HepG2 (cell line): ENCODE measurements around the gene GPC3. TPM values are rescaled to one million over a fixed set of nuclear protein-coding genes. Genes with fewer than 3 reads are reported as not detected.

Source experiments
- ATAC-seq: fragments of 200-7000 bp; cut with Tn5 transposase; 3 replicates; pipeline ENCODE4 v1.9.1; 2020; ENCODE audit warnings: mild to moderate bottlenecking, moderate library complexity
- BruUV-seq: library from RNA; stranded (reverse); fragments of 400-500 nt; replicated peaks from 2 replicates; lab custom pipeline; 2021; lab: Mats Ljungman, UMichigan
- CTCF ChIA-PET: fragments of 300-600 bp; formaldehyde crosslinking; extraction: SDS; loops from one replicate; lab custom pipeline; 2021; ENCODE audit warnings: low total read pairs, inconsistent platforms, low intra/inter-chr PET ratio; lab: Yijun Ruan, JAX
- POLR2A ChIA-PET: fragments of 350-600 bp; sonication (Branson Sonifier 250); formaldehyde crosslinking; loops from one replicate; lab custom pipeline; 2020; ENCODE audit warnings: antibody characterized with exemption, inconsistent platforms; lab: Yijun Ruan, JAX
- DNase-seq: peaks from one replicate; pipeline ENCODE4 v3.0.0-alpha.2; 2015; ENCODE audit warnings: low spot score
- FAIRE-seq: peaks from 3 replicates; lab custom pipeline; 2011; peaks lifted over from hg19 to GRCh38; lab: Jason Lieb, UNC
- H2AFZ ChIP-seq: one replicate; pipeline ENCODE4 v1.6.1; 2011; ENCODE audit warnings: low read length, inconsistent platforms
- H3K27ac ChIP-seq: fragments of 300-600 bp; 3 replicates; pipeline ENCODE4 v1.8.0; 2011; ENCODE audit warnings: mixed run types, mild to moderate bottlenecking, mixed read lengths, low read length, inconsistent platforms; ENCODE audit not compliant: insufficient read depth; ENCODE audit errors: extremely low read length
- H3K27me3 ChIP-seq, 2 experiments: fragments of 200-600 bp in 1 of 2; 2 replicates in 1 of 2; 3 replicates in 1 of 2; pipeline versions ENCODE4 v1.6.0 to v1.8.0; 2011; ENCODE audit warnings: low read length in 2 of 2, mild to moderate bottlenecking in 2 of 2, moderate library complexity in 2 of 2, inconsistent platforms in 1 of 2; ENCODE audit not compliant: insufficient read depth in 2 of 2, control insufficient read depth in 1 of 2
- H3K36me3 ChIP-seq, 2 experiments: fragments of 200-600 bp in 1 of 2; replicated peaks in 1 of 2; 2 replicates in 1 of 2; 3 replicates in 1 of 2; pipeline versions ENCODE4 v1.5.1 to v1.8.0; 2011; ENCODE audit warnings: low read length in 2 of 2, inconsistent platforms in 1 of 2; ENCODE audit not compliant: insufficient read depth in 2 of 2, control insufficient read depth in 1 of 2
- H3K4me1 ChIP-seq: 2 replicates; pipeline ENCODE4 v1.5.1; 2012; ENCODE audit warnings: low read length, inconsistent platforms; ENCODE audit not compliant: insufficient read depth
- H3K4me2 ChIP-seq: 2 replicates; pipeline ENCODE4 v1.6.0; 2011; ENCODE audit warnings: low read depth, low read length, inconsistent platforms
- H3K4me3 ChIP-seq, 3 experiments: fragments of 200-600 bp in 1 of 3; sonication (generic), shearing (Covaris generic) in 1 of 3; replicated peaks in 1 of 3; 2 replicates each; pipeline ENCODE4 v1.5.1; 2011 to 2016; ENCODE audit warnings: low read length in 3 of 3, inconsistent platforms in 2 of 3, low read depth in 2 of 3, mild to moderate bottlenecking in 2 of 3, control low read depth in 1 of 3, mixed read lengths in 1 of 3; ENCODE audit not compliant: insufficient read depth in 1 of 3
- H3K79me2 ChIP-seq: one replicate; pipeline ENCODE4 v1.6.1; 2011; ENCODE audit warnings: low read length, inconsistent platforms; ENCODE audit not compliant: insufficient read depth
- H3K9ac ChIP-seq: 2 replicates; pipeline ENCODE4 v1.6.0; 2011; ENCODE audit warnings: mild to moderate bottlenecking, low read depth, low read length, inconsistent platforms; ENCODE audit not compliant: insufficient read depth
- H3K9me3 ChIP-seq: 2 replicates; pipeline ENCODE4 v1.5.1; 2012; ENCODE audit warnings: mild to moderate bottlenecking, low read length
- H4K20me1 ChIP-seq: 2 replicates; pipeline ENCODE4 v1.6.0; 2011; ENCODE audit warnings: inconsistent platforms, mild to moderate bottlenecking, low read length, moderate library complexity; ENCODE audit not compliant: insufficient read depth
- ARHGAP35 ChIP-seq: sonication (generic); formaldehyde crosslinking; IDR thresholded peaks from 2 replicates; pipeline ENCODE4 v1.9.0; 2022; ENCODE audit warnings: mild to moderate bottlenecking, inconsistent platforms, moderate library complexity, missing genetic modification reagents, borderline replicate concordance
- NFRKB ChIP-seq: fragments of 450-650 bp; IDR thresholded peaks from 2 replicates; pipeline ENCODE4 v1.6.1; 2017
- STAT6 ChIP-seq: sonication (generic); formaldehyde crosslinking; IDR thresholded peaks from 2 replicates; pipeline ENCODE4 v1.4.0; 2020; ENCODE audit warnings: missing genetic modification reagents, mild to moderate bottlenecking, borderline replicate concordance
- TCF7L2 ChIP-seq: IDR thresholded peaks from 2 replicates; pipeline ENCODE4 v1.6.1; 2011; ENCODE audit warnings: mild to moderate bottlenecking, low read depth, low read length, moderate library complexity
- TEAD3 ChIP-seq: optimal IDR thresholded peaks from 2 replicates; pipeline ENCODE3; 2016; ENCODE audit warnings: borderline replicate concordance
- ZFP82 ChIP-seq: sonication (generic); formaldehyde crosslinking; IDR thresholded peaks from 2 replicates; pipeline ENCODE4 v1.5.1; 2020; ENCODE audit warnings: mild to moderate bottlenecking, missing genetic modification reagents, borderline replicate concordance
- ZNF564 ChIP-seq: sonication (generic); formaldehyde crosslinking; IDR thresholded peaks from 2 replicates; pipeline ENCODE4 v1.8.1; 2023; ENCODE audit warnings: mild to moderate bottlenecking, missing genetic modification reagents
- ZNF577 ChIP-seq: sonication (generic); formaldehyde crosslinking; IDR thresholded peaks from 2 replicates; pipeline ENCODE4 v1.4.0; 2020; ENCODE audit warnings: mild to moderate bottlenecking, low read depth, missing genetic modification reagents, borderline replicate concordance
- WGBS: methylation state at CpG from one replicate; pipeline ENCODE4 v1.1.6; 2017; ENCODE audit warnings: low lambda C conversion rate; 5-methylcytosine and 5-hydroxymethylcytosine counted together
- in situ Hi-C: cut with HindIII; loops from 2 replicates; pipeline ENCODE4 v1.10.0; 2017; ENCODE audit warnings: low pct_unique_long_range_greater_than_20kb; ENCODE audit not compliant: extremely low pct_ligation_motif_present
- intact Hi-C: fragments of 100-400 bp; cut with micrococcal nuclease; formaldehyde crosslinking; loops from one replicate; pipeline ENCODE4 v1.10.0; 2022; ENCODE audit not compliant: unreplicated experiment
- polyA plus RNA-seq, 8 experiments: library from polyadenylated mRNA; depleted of rRNA in 3 of 8; stranded (reverse) in 7 of 8; unstranded in 1 of 8; fragments of >200 nt; fragmentation: Illumina TruSeq in 4 of 8; extraction: Trizol in 4 of 8; gene quantifications; 2 replicates each; pipeline versions ENCODE4 v1.2.1 to v1.2.3, GENCODE V29; 2011 to 2016; ENCODE audit warnings: low read depth in 4 of 8, missing spikeins in 1 of 8, mixed read lengths in 1 of 8; ENCODE audit not compliant: insufficient read depth in 1 of 8
- total RNA-seq, 5 experiments: library from RNA; depleted of rRNA; stranded (reverse); fragments of >200 nt; fragmentation: Illumina TruSeq; extraction: Trizol; gene quantifications; 2 replicates each; pipeline ENCODE4 v1.2.3, GENCODE V29; 2016; ENCODE audit warnings: low read depth in 1 of 5
- TF ChIP-seq, protein P1 (sequence below): sonication (generic); formaldehyde crosslinking; IDR thresholded peaks from 2 replicates; pipeline ENCODE4 v1.5.0; 2020; ENCODE audit warnings: missing genetic modification reagents
- TF ChIP-seq, protein P2 (sequence below): sonication (generic); formaldehyde crosslinking; conservative IDR thresholded peaks from 2 replicates; pipeline ENCODE4 v1.8.0; 2022; ENCODE audit warnings: missing genetic modification reagents

GPC3 gene
- total and polyA plus RNA-seq, 2 of the 13 experiments (the other 11 are each of a cell fraction or from before 2014, with no cell fraction given) = 1,799 to 3,263 TPM

- TF ChIP-seq, protein P1, sequence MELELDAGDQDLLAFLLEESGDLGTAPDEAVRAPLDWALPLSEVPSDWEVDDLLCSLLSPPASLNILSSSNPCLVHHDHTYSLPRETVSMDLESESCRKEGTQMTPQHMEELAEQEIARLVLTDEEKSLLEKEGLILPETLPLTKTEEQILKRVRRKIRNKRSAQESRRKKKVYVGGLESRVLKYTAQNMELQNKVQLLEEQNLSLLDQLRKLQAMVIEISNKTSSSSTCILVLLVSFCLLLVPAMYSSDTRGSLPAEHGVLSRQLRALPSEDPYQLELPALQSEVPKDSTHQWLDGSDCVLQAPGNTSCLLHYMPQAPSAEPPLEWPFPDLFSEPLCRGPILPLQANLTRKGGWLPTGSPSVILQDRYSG = no peak
- TF ChIP-seq, protein P2, sequence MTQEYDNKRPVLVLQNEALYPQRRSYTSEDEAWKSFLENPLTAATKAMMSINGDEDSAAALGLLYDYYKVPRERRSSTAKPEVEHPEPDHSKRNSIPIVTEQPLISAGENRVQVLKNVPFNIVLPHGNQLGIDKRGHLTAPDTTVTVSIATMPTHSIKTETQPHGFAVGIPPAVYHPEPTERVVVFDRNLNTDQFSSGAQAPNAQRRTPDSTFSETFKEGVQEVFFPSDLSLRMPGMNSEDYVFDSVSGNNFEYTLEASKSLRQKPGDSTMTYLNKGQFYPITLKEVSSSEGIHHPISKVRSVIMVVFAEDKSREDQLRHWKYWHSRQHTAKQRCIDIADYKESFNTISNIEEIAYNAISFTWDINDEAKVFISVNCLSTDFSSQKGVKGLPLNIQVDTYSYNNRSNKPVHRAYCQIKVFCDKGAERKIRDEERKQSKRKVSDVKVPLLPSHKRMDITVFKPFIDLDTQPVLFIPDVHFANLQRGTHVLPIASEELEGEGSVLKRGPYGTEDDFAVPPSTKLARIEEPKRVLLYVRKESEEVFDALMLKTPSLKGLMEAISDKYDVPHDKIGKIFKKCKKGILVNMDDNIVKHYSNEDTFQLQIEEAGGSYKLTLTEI (CRISPR knock-in tag) = no peak
- no peak for TF ChIP-seq NFRKB
- TF ChIP-seq ZNF577 (CRISPR knock-in tag) = no peak
- no peak for TF ChIP-seq ARHGAP35
- TF ChIP-seq TEAD3 = no peak
Measured at GRCh38 chrX:133992882-133993281, 7.5 kb upstream of the GPC3 start (continued).

DNA sequence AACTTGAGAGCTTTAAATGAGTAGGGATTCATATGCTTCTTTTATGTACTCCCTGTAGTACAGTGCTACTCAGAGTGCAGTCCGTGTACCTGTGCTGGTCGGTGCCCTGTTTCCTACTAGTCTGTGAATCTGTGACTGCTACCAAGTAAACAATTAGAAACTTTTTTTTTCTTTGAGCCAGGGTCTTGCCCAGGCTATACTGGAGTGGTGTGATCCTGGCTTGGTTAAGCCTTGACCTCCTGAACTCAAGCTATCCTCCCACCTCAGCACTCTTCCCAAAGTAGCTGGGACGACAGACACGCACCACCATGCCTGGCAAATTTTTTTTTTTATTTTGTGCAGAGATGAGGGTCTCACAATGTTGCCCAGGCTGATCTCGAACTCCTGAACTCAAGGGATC is 6.4 kb upstream of the GPC3 start:
- Histone ChIP-seq H3K4me3 (no peak overlapping the region), H3K36me3 (no peaks in the 10 kb centered on the region), H3K4me1 (peaks cover 90% of the 10 kb centered on the region), H3K9ac (0 out of 2 replicates have a peak overlapping the region, but pooled peaks have one; percentile 49), H3K27me3 (no peaks in the 10 kb centered on the region), H3K9me3 (no peaks in the 10 kb centered on the region), H2AFZ (no peak overlapping the region), H4K20me1 (no peaks in the 10 kb centered on the region), H3K4me2 (peak overlapping the region; percentile 42; the same call in 1 of the 2 replicates), H3K79me2 (peaks cover 34% of the 10 kb centered on the region), H3K27ac (peak overlapping the region; percentile 94)
- in situ Hi-C loops (no loop called here), intact Hi-C loops (no loop called here)
- FAIRE-seq (peak; percentile 76), ATAC-seq (peak; percentile 12; the same call in 2 of the 3 replicates), DNase-seq (no peak)
- POLR2A ChIA-PET = interaction anchor here (11.4 kb wide), 1 partner anchor 29 kb away, joined by 216 read pairs; no protein-coding TSS in a partner anchor
- BruUV-seq = no TSS peak
- CTCF ChIA-PET = no interaction called here
- 27% methylated on average over 5 of the region's 5 CpGs for WGBS
- no peak for TF ChIP-seq STAT6 (CRISPR knock-in tag)
- no peak for TF ChIP-seq ZFP82 (CRISPR knock-in tag)
- TF ChIP-seq TCF7L2 = no peak
- no peak for TF ChIP-seq ZNF564 (CRISPR knock-in tag)
